WI38 (cell line): ENCODE data around the gene CBFA2T3.

ENCODE experiments used
- H3K4me3 ChIP-seq: 2 replicates; pipeline ENCODE4 v1.5.1; 2011; ENCODE audit warnings: low read depth, mild to moderate bottlenecking, control low read depth, low read length
- CTCF ChIP-seq: IDR thresholded peaks from 2 replicates; pipeline ENCODE4 v1.5.1; 2012; ENCODE audit warnings: low read depth, mild to moderate bottlenecking, control low read depth, low read length

The CBFA2T3 gene

GRCh38 chr16:88884569-88885271 lies 92.3 kb downstream of the CBFA2T3 start:
- no peak for TF ChIP-seq CTCF
- no peak overlapping the region for H3K4me3 ChIP-seq

GRCh38 chr16:88883946-88884345 lies 93.1 kb downstream of the CBFA2T3 start:
- no peak overlapping the region for H3K4me3 ChIP-seq
- no peak for TF ChIP-seq CTCF

- no peak overlapping the region for H3K4me3 ChIP-seq
- TF ChIP-seq CTCF: no peak
Measured at GRCh38 chr16:88883117-88883895, 93.7 kb downstream of the CBFA2T3 start.

GRCh38 chr16:88882358-88883030 lies 94.5 kb downstream of the CBFA2T3 start:
- H3K4me3 ChIP-seq: no peak overlapping the region
- no peak for TF ChIP-seq CTCF

- no peak overlapping the region for H3K4me3 ChIP-seq
- no peak for TF ChIP-seq CTCF
Measured at GRCh38 chr16:88881675-88882357, 95.2 kb downstream of the CBFA2T3 start.

GRCh38 chr16:88881007-88881615 lies 95.9 kb downstream of the CBFA2T3 start:
- no peak for TF ChIP-seq CTCF
- H3K4me3 ChIP-seq: no peak overlapping the region
